C4-2B (cell line): ENCODE data around the gene MYO15A.

Experiments used
- H3K27ac ChIP-seq: fragments of 450-650 bp; 2 replicates; pipeline ENCODE4 v1.5.1; 2017
- ZFX ChIP-seq: fragments of 450-650 bp; IDR thresholded peaks from 2 replicates; pipeline ENCODE4 v1.6.1; 2017
- TF ChIP-seq, protein P1 (sequence below): fragments of 450-650 bp; conservative IDR thresholded peaks from 2 replicates; pipeline ENCODE4 v1.5.1; 2017; ENCODE audit warnings: mild to moderate bottlenecking

MYO15A gene

DNA sequence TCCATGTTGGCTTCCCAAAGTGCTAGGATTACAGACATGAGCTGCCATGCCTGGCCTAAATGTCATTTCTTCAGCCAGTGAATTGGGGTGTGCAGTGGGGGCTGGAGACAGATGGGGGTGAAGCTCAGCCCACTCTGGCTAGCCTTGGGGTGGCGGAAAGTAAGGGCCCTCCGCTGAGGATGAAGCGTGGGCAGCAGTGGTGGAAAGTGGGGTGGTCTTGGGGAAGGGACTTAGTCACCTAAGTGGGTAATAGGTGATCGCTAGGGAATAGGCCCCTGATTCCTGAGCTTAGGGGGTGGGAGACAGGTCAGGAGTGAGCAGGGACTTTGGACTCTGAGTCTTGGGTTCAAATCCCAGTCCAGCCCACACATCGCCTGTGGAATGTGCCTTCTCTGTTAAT, 119.1 kb downstream of the MYO15A start:
- TF ChIP-seq ZFX: no peak
- TF ChIP-seq, protein P1, sequence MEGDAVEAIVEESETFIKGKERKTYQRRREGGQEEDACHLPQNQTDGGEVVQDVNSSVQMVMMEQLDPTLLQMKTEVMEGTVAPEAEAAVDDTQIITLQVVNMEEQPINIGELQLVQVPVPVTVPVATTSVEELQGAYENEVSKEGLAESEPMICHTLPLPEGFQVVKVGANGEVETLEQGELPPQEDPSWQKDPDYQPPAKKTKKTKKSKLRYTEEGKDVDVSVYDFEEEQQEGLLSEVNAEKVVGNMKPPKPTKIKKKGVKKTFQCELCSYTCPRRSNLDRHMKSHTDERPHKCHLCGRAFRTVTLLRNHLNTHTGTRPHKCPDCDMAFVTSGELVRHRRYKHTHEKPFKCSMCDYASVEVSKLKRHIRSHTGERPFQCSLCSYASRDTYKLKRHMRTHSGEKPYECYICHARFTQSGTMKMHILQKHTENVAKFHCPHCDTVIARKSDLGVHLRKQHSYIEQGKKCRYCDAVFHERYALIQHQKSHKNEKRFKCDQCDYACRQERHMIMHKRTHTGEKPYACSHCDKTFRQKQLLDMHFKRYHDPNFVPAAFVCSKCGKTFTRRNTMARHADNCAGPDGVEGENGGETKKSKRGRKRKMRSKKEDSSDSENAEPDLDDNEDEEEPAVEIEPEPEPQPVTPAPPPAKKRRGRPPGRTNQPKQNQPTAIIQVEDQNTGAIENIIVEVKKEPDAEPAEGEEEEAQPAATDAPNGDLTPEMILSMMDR: no peak
- H3K27ac ChIP-seq: no peak overlapping the region

DNA sequence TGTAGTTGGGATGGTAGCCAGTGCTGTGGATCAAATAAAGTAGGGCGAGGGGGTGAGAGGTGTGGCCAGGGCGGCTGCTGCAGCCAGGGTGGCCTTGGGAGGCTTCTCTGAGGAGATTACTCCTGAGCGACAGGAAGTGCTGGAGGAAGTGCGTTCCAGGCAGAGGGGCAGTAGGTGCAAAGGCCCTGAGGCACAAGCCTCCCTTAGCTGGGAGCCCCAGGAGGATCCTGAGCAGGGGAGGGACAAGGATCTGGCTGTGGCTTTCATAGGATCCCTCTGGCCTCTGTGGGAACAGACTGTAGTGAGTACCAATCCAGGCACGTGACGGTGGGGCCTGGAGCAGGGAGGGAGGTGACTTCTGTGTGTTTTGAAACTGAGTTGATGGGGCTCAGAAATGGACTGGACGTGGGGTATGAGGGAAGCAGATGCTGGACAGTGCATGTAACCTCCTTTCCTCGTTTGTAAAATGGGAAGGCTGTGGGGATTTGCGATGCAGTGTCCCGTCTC, 119.7 kb downstream of the MYO15A start:
- no peak overlapping the region for H3K27ac ChIP-seq
- TF ChIP-seq ZFX: no peak
- TF ChIP-seq, protein P1: no peak

DNA sequence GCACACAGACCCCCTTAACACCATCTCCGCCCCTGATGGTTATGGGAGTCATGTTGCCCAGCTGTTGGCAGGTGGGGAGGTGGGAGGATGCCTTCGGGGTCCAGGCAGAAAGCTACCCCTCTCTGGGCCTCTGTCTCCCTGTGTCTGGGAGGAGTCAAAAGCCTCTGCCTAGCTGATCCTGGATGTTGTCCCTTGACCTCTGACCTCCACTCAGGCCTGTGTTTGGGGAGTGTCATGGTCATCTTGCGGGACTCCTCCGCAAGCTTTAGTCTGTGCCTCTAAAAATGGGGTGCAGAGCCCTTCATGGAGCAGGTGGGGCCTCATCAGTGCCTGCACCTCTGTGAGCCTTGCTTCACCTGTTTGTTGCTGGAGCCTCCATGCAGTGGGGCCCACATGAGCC, 120.7 kb downstream of the MYO15A start:
- no peak overlapping the region for H3K27ac ChIP-seq
- TF ChIP-seq, protein P1: no peak
- TF ChIP-seq ZFX: no peak
